ENCODE data around the gene BORCS8. TPM values are rescaled to one million over a fixed set of nuclear protein-coding genes. Genes with fewer than 3 reads are reported as not detected.
"Not testable (repeated sequence)": the region's sequence is repeated elsewhere in the genome, so short reads cannot be mapped to it uniquely, and the experiment has no call there.

BORCS8 gene
- polyA plus RNA-seq, 2 of the 4 experiments (the other 2 are of a cell fraction) = 9.1 to 10.6 TPM

DNA sequence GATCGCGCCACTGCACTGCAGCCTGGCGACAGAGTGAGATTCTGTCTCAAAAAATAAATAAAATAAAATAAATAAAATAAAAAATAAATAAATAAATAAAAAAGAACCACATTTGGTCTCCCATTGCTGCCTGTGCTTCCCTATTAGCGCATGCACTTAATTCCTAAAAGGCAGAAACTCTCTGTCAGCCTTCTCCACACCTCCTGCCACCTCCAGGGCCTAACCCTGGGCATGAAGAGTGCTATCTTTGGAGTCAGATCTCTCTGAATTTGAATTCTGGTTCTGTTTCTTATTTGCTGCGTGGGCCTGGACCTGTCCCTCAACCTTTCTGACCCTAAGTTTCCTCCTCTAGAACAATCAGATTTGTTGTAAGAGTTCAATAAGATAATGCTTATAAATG is 31.1 kb upstream of the BORCS8 start:
- no peak overlapping the region for H3K4me3 ChIP-seq
- ATAC-seq (no peak), FAIRE-seq (no peak), DNase-seq (ENCODE audit: low read depth in 1 of 2, low spot score in 1 of 2) (no peak)
- 0 out of 3 replicates have a peak, but pooled peaks cover 6% of the 10 kb centered on the region for H3K4me1 ChIP-seq
- WGBS (ENCODE audit: missing lambda C conversion rate) = 76% methylated on average over 5 of the region's 5 CpGs
- H3K9me3 ChIP-seq = no peaks in the 10 kb centered on the region
- no peak for TF ChIP-seq MAZ (IDR thresholded peaks at IDR 0.05; ENCODE audit: borderline replicate concordance, low read depth, low read length)
- TF ChIP-seq PHF8 (IDR thresholded peaks at IDR 0.05; ENCODE audit: borderline replicate concordance, low read depth) = no peak
- TF ChIP-seq GATA3 (IDR thresholded peaks at IDR 0.05; ENCODE audit: borderline replicate concordance) = no peak
- no peak for TF ChIP-seq SREBF2 (IDR thresholded peaks at IDR 0.05)
- TF ChIP-seq, protein P1, sequence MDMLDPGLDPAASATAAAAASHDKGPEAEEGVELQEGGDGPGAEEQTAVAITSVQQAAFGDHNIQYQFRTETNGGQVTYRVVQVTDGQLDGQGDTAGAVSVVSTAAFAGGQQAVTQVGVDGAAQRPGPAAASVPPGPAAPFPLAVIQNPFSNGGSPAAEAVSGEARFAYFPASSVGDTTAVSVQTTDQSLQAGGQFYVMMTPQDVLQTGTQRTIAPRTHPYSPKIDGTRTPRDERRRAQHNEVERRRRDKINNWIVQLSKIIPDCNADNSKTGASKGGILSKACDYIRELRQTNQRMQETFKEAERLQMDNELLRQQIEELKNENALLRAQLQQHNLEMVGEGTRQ (IDR thresholded peaks at IDR 0.05) = no peak
- no peak for TF ChIP-seq JUN (IDR thresholded peaks at IDR 0.05)
- no peak for TF ChIP-seq FOSB (CRISPR knock-in tag; IDR thresholded peaks at IDR 0.05)
- no peak for TF ChIP-seq POLR2A (IDR thresholded peaks at IDR 0.05; ENCODE audit: low read length)
- no peak for TF ChIP-seq BHLHE40 (IDR thresholded peaks at IDR 0.05; ENCODE audit: low read depth, low read length)
- no peak for TF ChIP-seq CBX8 (IDR thresholded peaks at IDR 0.05)
- TF ChIP-seq EHMT2 (IDR thresholded peaks at IDR 0.05; ENCODE audit: low read depth) = no peak
- TF ChIP-seq MYC (IDR thresholded peaks at IDR 0.05; ENCODE audit: borderline replicate concordance, low read length) = no peak
- TF ChIP-seq TP53 (CRISPR knock-in tag; IDR thresholded peaks at IDR 0.05) = no peak
- ChIA-PET POLR2A (no interaction called here), CTCF (no interaction called here)
- no peak overlapping the region for H3K27ac ChIP-seq
- H3K4me2 ChIP-seq = no peak overlapping the region

DNA sequence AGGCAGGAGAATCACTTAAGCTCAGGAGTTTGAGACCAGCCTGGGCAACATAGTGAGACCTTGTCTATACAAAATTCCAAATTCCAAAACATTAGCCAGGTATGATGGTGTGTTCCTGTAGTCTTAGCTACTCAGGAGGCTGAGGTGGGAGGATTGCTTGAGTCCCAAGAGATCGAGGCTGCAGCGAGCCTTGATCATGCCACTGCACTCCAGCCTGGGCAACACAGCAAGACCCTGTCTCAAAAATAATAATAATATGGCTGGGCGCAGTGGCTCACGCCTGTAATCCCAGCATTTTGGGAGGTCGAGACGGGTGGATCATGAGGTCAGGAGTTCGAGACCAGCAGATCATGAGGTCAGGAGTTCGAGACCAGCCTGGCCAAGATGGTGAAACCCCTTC is 29.0 kb upstream of the BORCS8 start:
- FAIRE-seq; H3K4me2 ChIP-seq; H3K27ac ChIP-seq; H3K4me3 ChIP-seq; ATAC-seq; H3K4me1 ChIP-seq; DNase-seq (ENCODE audit: low read depth in 1 of 2, low spot score in 1 of 2); POLR2A ChIA-PET; H3K9me3 ChIP-seq: not testable (repeated sequence)
- CTCF ChIA-PET = interaction anchor here (1.3 kb wide), 1 partner anchor 45 kb away, joined by 3 read pairs; no protein-coding TSS in a partner anchor
- WGBS (ENCODE audit: missing lambda C conversion rate) = 21% methylated on average over 7 of the region's 8 CpGs

DNA sequence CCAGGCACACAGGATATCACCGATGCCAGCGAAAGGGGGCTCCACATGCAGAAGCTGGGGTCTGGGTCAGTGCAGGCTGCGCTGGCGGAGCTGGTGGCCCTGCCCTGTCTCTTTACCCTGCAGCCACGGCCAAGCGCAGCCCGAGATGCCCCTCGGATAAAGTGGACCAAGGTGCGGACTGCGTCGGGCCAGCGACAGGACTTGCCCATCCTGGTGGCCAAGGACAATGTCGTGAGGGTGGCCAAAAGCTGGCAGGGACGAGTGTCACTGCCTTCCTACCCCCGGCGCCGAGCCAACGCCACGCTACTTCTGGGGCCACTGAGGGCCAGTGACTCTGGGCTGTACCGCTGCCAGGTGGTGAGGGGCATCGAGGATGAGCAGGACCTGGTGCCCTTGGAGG is 27.0 kb upstream of the BORCS8 start:
- POLR2A ChIA-PET = no interaction called here
- FAIRE-seq (no peak), ATAC-seq (no peak), DNase-seq (ENCODE audit: low read depth in 1 of 2, low spot score in 1 of 2) (no peak)
- Histone ChIP-seq H3K27ac (no peak overlapping the region), H3K4me3 (no peak overlapping the region), H3K4me2 (no peak overlapping the region), H3K4me1 (no peaks in the 10 kb centered on the region), H3K9me3 (no peaks in the 10 kb centered on the region)
- no peak for TF ChIP-seq CBX8 (IDR thresholded peaks at IDR 0.05)
- TF ChIP-seq NPAS2 (CRISPR knock-in tag; IDR thresholded peaks at IDR 0.05; ENCODE audit: borderline replicate concordance) = no peak
- TF ChIP-seq, protein P2, sequence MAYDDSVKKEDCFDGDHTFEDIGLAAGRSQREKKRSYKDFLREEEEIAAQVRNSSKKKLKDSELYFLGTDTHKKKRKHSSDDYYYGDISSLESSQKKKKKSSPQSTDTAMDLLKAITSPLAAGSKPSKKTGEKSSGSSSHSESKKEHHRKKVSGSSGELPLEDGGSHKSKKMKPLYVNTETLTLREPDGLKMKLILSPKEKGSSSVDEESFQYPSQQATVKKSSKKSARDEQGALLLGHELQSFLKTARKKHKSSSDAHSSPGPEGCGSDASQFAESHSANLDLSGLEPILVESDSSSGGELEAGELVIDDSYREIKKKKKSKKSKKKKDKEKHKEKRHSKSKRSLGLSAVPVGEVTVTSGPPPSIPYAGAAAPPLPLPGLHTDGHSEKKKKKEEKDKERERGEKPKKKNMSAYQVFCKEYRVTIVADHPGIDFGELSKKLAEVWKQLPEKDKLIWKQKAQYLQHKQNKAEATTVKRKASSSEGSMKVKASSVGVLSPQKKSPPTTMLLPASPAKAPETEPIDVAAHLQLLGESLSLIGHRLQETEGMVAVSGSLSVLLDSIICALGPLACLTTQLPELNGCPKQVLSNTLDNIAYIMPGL (CRISPR knock-in tag; IDR thresholded peaks at IDR 0.05; ENCODE audit: borderline replicate concordance) = no peak
- TF ChIP-seq, protein P3, sequence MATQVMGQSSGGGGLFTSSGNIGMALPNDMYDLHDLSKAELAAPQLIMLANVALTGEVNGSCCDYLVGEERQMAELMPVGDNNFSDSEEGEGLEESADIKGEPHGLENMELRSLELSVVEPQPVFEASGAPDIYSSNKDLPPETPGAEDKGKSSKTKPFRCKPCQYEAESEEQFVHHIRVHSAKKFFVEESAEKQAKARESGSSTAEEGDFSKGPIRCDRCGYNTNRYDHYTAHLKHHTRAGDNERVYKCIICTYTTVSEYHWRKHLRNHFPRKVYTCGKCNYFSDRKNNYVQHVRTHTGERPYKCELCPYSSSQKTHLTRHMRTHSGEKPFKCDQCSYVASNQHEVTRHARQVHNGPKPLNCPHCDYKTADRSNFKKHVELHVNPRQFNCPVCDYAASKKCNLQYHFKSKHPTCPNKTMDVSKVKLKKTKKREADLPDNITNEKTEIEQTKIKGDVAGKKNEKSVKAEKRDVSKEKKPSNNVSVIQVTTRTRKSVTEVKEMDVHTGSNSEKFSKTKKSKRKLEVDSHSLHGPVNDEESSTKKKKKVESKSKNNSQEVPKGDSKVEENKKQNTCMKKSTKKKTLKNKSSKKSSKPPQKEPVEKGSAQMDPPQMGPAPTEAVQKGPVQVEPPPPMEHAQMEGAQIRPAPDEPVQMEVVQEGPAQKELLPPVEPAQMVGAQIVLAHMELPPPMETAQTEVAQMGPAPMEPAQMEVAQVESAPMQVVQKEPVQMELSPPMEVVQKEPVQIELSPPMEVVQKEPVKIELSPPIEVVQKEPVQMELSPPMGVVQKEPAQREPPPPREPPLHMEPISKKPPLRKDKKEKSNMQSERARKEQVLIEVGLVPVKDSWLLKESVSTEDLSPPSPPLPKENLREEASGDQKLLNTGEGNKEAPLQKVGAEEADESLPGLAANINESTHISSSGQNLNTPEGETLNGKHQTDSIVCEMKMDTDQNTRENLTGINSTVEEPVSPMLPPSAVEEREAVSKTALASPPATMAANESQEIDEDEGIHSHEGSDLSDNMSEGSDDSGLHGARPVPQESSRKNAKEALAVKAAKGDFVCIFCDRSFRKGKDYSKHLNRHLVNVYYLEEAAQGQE (IDR thresholded peaks at IDR 0.05) = no peak
- no peak for TF ChIP-seq MYC (IDR thresholded peaks at IDR 0.05; ENCODE audit: borderline replicate concordance, low read length)
- TF ChIP-seq, protein P4, sequence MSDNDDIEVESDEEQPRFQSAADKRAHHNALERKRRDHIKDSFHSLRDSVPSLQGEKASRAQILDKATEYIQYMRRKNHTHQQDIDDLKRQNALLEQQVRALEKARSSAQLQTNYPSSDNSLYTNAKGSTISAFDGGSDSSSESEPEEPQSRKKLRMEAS (IDR thresholded peaks at IDR 0.05) = no peak
- no peak for TF ChIP-seq ZSCAN20 (CRISPR knock-in tag; IDR thresholded peaks at IDR 0.05)
- TF ChIP-seq RFX5 (IDR thresholded peaks at IDR 0.05) = no peak
- TF ChIP-seq HOXB5 (CRISPR knock-in tag; IDR thresholded peaks at IDR 0.05) = no peak
- TF ChIP-seq JUNB (IDR thresholded peaks at IDR 0.05) = no peak
- TF ChIP-seq KDM5A (IDR thresholded peaks at IDR 0.05) = no peak
- no peak for TF ChIP-seq FOSB (CRISPR knock-in tag; IDR thresholded peaks at IDR 0.05)
- CTCF ChIA-PET = no interaction called here
- WGBS (ENCODE audit: missing lambda C conversion rate) = 40% methylated on average over 1 of the region's 21 CpGs

Measured in A549 (cell line).